GM12865 (cell line): ENCODE data around the gene DPYD.

ENCODE experiments used
- DNase-seq: peaks from one replicate; pipeline ENCODE4 v3.0.0; 2010; ENCODE audit warnings: low read depth
- H3K4me3 ChIP-seq: 2 replicates; pipeline ENCODE4 v1.5.1; 2011; ENCODE audit warnings: mild to moderate bottlenecking, low read depth, low read length, control low read depth
- TF ChIP-seq, protein P1 (sequence below): IDR thresholded peaks from 2 replicates; pipeline ENCODE4 v1.5.1; 2011; ENCODE audit warnings: low read length, control low read depth, low read depth, inconsistent platforms; ENCODE audit not compliant: insufficient read depth; ENCODE audit errors: missing control alignments

Gene DPYD

DNA sequence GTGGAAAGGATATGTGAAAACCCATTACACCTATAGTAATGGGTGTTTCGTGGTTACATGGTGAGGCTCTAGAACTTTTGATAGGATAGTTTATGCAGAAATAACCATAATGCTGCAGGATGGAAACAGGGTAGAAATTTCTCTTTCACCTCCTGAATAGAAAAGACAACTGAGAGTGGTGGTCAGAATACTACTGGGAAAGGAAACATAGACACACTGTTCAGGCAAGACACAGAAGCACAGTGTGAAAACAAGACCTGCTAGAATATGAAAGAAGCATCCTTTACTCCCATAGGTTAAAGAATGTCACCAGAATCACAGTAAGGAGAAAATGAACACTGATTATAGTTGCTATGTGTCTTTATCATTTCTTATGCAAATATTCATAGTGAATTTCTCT, 496.6 kb downstream of the DPYD start:
- H3K4me3 ChIP-seq: no peak overlapping the region
- TF ChIP-seq, protein P1, sequence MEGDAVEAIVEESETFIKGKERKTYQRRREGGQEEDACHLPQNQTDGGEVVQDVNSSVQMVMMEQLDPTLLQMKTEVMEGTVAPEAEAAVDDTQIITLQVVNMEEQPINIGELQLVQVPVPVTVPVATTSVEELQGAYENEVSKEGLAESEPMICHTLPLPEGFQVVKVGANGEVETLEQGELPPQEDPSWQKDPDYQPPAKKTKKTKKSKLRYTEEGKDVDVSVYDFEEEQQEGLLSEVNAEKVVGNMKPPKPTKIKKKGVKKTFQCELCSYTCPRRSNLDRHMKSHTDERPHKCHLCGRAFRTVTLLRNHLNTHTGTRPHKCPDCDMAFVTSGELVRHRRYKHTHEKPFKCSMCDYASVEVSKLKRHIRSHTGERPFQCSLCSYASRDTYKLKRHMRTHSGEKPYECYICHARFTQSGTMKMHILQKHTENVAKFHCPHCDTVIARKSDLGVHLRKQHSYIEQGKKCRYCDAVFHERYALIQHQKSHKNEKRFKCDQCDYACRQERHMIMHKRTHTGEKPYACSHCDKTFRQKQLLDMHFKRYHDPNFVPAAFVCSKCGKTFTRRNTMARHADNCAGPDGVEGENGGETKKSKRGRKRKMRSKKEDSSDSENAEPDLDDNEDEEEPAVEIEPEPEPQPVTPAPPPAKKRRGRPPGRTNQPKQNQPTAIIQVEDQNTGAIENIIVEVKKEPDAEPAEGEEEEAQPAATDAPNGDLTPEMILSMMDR: no peak
- DNase-seq: peak; percentile 19

DNA sequence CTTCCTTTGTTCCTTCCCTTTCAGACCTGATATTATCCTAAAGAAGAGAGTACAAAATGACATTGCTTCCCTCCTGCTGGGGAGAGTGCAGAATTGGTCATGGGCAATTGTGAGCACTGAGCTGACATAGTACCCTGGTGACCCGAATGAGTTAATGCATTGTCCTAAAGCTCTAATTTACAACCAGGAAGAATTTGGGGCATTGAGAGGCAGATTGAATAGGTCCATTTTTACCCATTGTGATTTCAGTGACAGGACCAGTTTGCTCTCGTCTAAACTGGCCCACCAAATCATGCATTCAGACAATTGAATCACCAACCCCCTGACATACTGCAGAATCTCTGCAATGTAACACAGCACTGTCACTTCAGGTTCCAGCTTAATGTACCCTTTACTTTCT, 497.4 kb downstream of the DPYD start:
- H3K4me3 ChIP-seq: no peak overlapping the region
- DNase-seq: no peak
- TF ChIP-seq, protein P1: no peak

DNA sequence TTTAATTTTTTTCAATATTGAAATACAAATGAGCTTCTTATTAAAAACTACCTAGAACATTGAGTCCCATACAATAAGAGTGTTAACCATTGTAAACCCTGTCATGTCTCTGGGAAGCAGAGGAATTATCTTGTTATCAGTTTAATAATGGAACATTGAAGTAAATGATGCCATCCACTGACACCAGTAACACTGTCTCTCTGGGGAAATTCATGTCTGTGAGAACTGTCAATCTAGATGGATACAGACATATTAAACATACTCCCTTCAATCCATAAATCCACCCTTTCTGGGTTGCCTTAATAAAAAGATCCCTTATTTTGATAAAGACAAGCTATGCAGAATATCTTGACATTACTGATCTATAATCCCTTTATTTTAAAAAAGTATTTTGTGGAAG, 503.2 kb downstream of the DPYD start:
- TF ChIP-seq, protein P1: no peak
- DNase-seq: no peak
- H3K4me3 ChIP-seq: no peak overlapping the region

DNA sequence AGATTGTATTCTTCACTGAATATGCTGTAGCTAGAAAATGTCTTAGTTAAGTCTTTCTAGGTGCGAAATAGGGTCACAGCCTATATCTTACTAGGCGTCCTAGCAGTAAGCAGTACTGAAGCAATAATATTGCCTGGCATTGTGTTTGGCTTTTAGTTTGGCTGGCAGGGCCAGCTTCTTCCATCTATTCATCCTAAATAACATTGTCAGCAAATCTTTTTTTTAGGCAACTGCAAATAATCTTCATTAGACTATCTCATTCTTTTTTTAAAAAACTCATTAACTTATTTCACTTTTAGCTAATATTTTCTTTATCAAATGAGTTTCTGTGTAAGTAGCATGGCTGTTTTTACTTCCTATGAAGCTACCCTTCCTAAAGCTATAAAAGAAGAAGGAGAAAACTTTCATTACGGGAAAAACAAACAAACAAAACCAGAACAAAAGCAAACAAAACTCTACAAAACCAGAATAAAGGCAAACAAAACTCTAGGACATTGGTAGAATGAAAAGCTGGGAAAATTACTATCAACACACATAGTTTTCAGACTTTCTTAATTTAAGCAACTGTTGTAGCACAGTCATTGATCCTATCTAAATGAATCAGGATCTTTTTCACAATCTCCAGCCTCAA, 506.0 kb downstream of the DPYD start:
- no peak overlapping the region for H3K4me3 ChIP-seq
- no peak for DNase-seq
- TF ChIP-seq, protein P1: no peak

DNA sequence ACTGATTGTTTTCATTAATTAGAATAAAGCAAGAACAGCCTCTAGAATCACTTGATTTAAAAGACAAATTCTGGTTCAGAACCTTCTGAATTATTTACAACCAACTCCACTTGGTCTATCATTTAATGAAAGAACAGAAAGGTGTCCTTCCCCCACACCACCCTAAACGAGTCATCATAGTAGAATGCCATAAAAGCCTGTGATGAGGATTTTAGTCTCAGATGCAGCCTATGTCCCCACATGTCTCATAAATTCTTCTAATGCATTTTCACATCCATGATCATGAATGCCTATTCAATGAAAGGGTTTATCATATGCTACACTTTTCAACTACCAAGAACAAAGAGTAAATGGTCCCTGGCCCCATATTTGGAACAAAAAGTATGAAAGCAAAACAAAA, 508.1 kb downstream of the DPYD start:
- H3K4me3 ChIP-seq: no peak overlapping the region
- no peak for DNase-seq
- TF ChIP-seq, protein P1: no peak

DNA sequence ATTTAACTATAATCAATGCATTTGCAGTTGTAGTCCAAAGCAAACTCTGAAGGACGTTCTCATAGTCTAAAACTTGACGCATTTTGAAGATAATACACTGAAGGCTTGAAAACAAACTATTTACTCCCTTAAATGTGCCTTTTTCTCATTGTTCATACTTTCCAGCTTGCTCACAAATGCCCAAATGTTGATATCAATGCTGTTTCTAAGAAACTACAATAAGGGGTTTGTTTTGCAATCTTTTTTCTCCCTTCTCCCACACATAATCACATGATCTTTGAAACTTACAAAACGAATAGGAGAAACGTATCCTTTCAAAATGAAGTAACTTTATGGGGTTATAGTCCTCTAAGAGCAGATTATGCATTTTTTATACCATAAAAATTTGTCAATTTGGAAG, 508.7 kb downstream of the DPYD start:
- no peak for DNase-seq
- TF ChIP-seq, protein P1: no peak
- no peak overlapping the region for H3K4me3 ChIP-seq

DNA sequence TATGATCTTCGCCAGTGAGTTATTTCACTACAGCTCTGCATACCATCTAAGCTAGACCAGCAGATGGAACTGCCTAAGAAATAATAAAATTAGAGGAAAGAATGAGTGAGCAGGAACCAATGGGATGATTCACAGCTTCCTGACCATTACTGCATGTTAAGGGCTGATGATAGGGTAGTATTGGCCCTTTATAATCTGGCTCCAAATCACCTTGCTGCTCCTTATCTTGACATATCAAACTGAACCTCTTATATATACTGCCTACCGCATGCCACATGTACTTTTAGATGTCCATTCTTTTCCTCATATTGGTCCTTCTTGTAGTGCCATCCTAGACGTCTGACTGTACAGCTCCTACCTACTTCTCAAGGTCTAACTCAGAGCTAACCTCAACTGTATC, 524.4 kb downstream of the DPYD start:
- DNase-seq: no peak
- TF ChIP-seq, protein P1: no peak

More for the DNA sequence above, 524.4 kb downstream of the DPYD start:
- no peak overlapping the region for H3K4me3 ChIP-seq
